IMR-90 (cell line): Measurements from ENCODE around the gene SENP7. TPM values are rescaled to one million over a fixed set of nuclear protein-coding genes. Genes with fewer than 3 reads are reported as not detected.

Experiments used
- ATAC-seq: fragments of 200-7000 bp; cut with Tn5 transposase; 2 replicates; pipeline ENCODE4 v1.9.1; 2020; ENCODE audit warnings: low read depth, mild to moderate bottlenecking, moderate library complexity
- BruUV-seq: library from RNA; stranded (reverse); fragments of 400-500 nt; replicated peaks from 2 replicates; lab custom pipeline; 2021; lab: Mats Ljungman, UMichigan
- CTCF ChIA-PET: fragments of 300-600 bp; formaldehyde crosslinking; extraction: SDS; loops from one replicate; lab custom pipeline; 2021; ENCODE audit warnings: antibody characterized with exemption; lab: Yijun Ruan, JAX
- POLR2A ChIA-PET: fragments of 300-600 bp; sonication (Branson Sonifier 250); formaldehyde crosslinking; loops from one replicate; lab custom pipeline; 2022; ENCODE audit warnings: antibody characterized with exemption; ENCODE audit not compliant: unreplicated experiment; lab: Charles Lee
- DNase-seq: peaks from one replicate; pipeline ENCODE4 v3.0.0; 2013
- H2AFZ ChIP-seq: replicated peaks from 2 replicates; pipeline ENCODE3; 2013; ENCODE audit warnings: low read length, mild to moderate bottlenecking; ENCODE audit not compliant: poor library complexity
- H2AK5ac ChIP-seq: 2 replicates; pipeline ENCODE4 v1.6.1; 2013; ENCODE audit warnings: low read depth, low read length, inconsistent platforms
- H2AK9ac ChIP-seq: replicated peaks from 2 replicates; pipeline ENCODE3; 2013; ENCODE audit warnings: mild to moderate bottlenecking, low read depth, low read length, moderate library complexity; ENCODE audit not compliant: poor library complexity
- H2BK120ac ChIP-seq: 2 replicates; pipeline ENCODE4 v1.6.1; 2013; ENCODE audit warnings: low read depth, low read length, inconsistent platforms
- H2BK15ac ChIP-seq: 3 replicates; pipeline ENCODE4 v1.6.1; 2013; ENCODE audit warnings: low read depth, low read length, inconsistent platforms
- H2BK20ac ChIP-seq: 2 replicates; pipeline ENCODE4 v1.6.1; 2013; ENCODE audit warnings: low read depth, mild to moderate bottlenecking, inconsistent platforms, low read length, moderate library complexity
- H2BK5ac ChIP-seq: 2 replicates; pipeline ENCODE4 v1.6.1; 2013; ENCODE audit warnings: mild to moderate bottlenecking, low read depth, low read length, inconsistent platforms; ENCODE audit not compliant: poor library complexity, severe bottlenecking
- H3K14ac ChIP-seq: replicated peaks from 2 replicates; pipeline ENCODE4 v1.6.1; 2013; ENCODE audit warnings: low read depth, low read length, inconsistent platforms
- H3K18ac ChIP-seq: 2 replicates; pipeline ENCODE4 v1.6.1; 2013; ENCODE audit warnings: low read depth, low read length, control low read depth
- H3K23ac ChIP-seq: 2 replicates; pipeline ENCODE4 v1.6.1; 2013; ENCODE audit warnings: low read depth, low read length, inconsistent platforms
- H3K27ac ChIP-seq: 2 replicates; pipeline ENCODE4 v1.5.1; 2013; ENCODE audit warnings: mild to moderate bottlenecking, control low read depth, low read length; ENCODE audit not compliant: insufficient read depth
- H3K27me3 ChIP-seq: 2 replicates; pipeline ENCODE4 v1.6.1; 2013; ENCODE audit warnings: low read length; ENCODE audit not compliant: control insufficient read depth, insufficient read depth
- H3K36me3 ChIP-seq: 2 replicates; pipeline ENCODE4 v1.6.1; 2013; ENCODE audit warnings: low read length, mixed read lengths; ENCODE audit not compliant: control insufficient read depth, insufficient read depth
- H3K4ac ChIP-seq: 2 replicates; pipeline ENCODE4 v1.6.1; 2013; ENCODE audit warnings: low read depth, low read length, inconsistent platforms
- H3K4me1 ChIP-seq: 2 replicates; pipeline ENCODE4 v1.6.1; 2013; ENCODE audit warnings: low read length, mixed read lengths; ENCODE audit not compliant: control insufficient read depth, insufficient read depth
- H3K4me2 ChIP-seq: 2 replicates; pipeline ENCODE4 v1.6.1; 2013; ENCODE audit warnings: low read depth, mild to moderate bottlenecking, control low read depth, low read length, moderate library complexity
- H3K4me3 ChIP-seq: 2 replicates; pipeline ENCODE4 v1.5.1; 2013; ENCODE audit warnings: low read depth, mild to moderate bottlenecking, control low read depth, low read length, moderate library complexity; ENCODE audit not compliant: insufficient read depth
- H3K56ac ChIP-seq: 2 replicates; pipeline ENCODE4 v1.6.1; 2013; ENCODE audit warnings: low read length, inconsistent platforms; ENCODE audit not compliant: insufficient read depth; ENCODE audit errors: extremely low read depth
- H3K79me1 ChIP-seq, 2 experiments: 2 replicates each; pipeline ENCODE4 v1.6.1; 2013; ENCODE audit warnings: low read length in 2 of 2, inconsistent platforms in 1 of 2, low read depth in 1 of 2
- H3K9ac ChIP-seq: 2 replicates; pipeline ENCODE4 v1.6.1; 2013; ENCODE audit warnings: low read depth, low read length, control low read depth
- H3K9me1 ChIP-seq: 2 replicates; pipeline ENCODE4 v1.6.1; 2013; ENCODE audit warnings: low read length, inconsistent platforms; ENCODE audit not compliant: insufficient read depth
- H3K9me3 ChIP-seq: 2 replicates; pipeline ENCODE4 v1.6.1; 2013; ENCODE audit warnings: low read length; ENCODE audit not compliant: control insufficient read depth, insufficient read depth
- H4K20me1 ChIP-seq: 2 replicates; pipeline ENCODE4 v1.6.1; 2013; ENCODE audit warnings: low read length, inconsistent platforms; ENCODE audit not compliant: insufficient read depth
- H4K5ac ChIP-seq: 2 replicates; pipeline ENCODE4 v1.6.1; 2013; ENCODE audit warnings: mild to moderate bottlenecking, low read depth, low read length, control low read depth
- H4K8ac ChIP-seq, 2 experiments: 2 replicates each; pipeline ENCODE4 v1.6.1; 2013; ENCODE audit warnings: low read depth in 2 of 2, low read length in 2 of 2, control low read depth in 1 of 2, inconsistent platforms in 1 of 2
- H4K91ac ChIP-seq: 2 replicates; pipeline ENCODE4 v1.6.1; 2013; ENCODE audit warnings: low read depth, low read length, inconsistent platforms; ENCODE audit not compliant: insufficient read depth
- BHLHE40 ChIP-seq: fragments of 150-350 bp; IDR thresholded peaks from 2 replicates; pipeline ENCODE4 v1.6.1; 2016; ENCODE audit warnings: mild to moderate bottlenecking, low read depth, low read length
- CEBPB ChIP-seq: IDR thresholded peaks from 2 replicates; pipeline ENCODE4 v1.6.1; 2012; ENCODE audit warnings: low read depth, low read length, improper control_type of control experiment
- CHD1 ChIP-seq: IDR thresholded peaks from 2 replicates; pipeline ENCODE4 v1.6.1; 2012; ENCODE audit warnings: low read depth, low read length, improper control_type of control experiment
- FOS ChIP-seq: fragments of 150-350 bp; IDR thresholded peaks from 2 replicates; pipeline ENCODE4 v1.6.1; 2016; ENCODE audit warnings: low read depth, low read length
- MAFK ChIP-seq: IDR thresholded peaks from 2 replicates; pipeline ENCODE4 v1.6.1; 2012; ENCODE audit warnings: low read depth, low read length, improper control_type of control experiment
- MAZ ChIP-seq: IDR thresholded peaks from 2 replicates; pipeline ENCODE4 v1.6.1; 2012; ENCODE audit warnings: low read depth, mild to moderate bottlenecking, low read length, improper control_type of control experiment, moderate library complexity, borderline replicate concordance
- MXI1 ChIP-seq: IDR thresholded peaks from 2 replicates; pipeline ENCODE4 v1.6.1; 2012; ENCODE audit warnings: low read depth, mild to moderate bottlenecking, low read length, moderate library complexity, borderline replicate concordance
- NFE2L2 ChIP-seq: fragments of 150-350 bp; IDR thresholded peaks from 2 replicates; pipeline ENCODE4 v1.6.1; 2016; ENCODE audit warnings: low read depth, mild to moderate bottlenecking, low read length
- POLR2A ChIP-seq: IDR thresholded peaks from 2 replicates; pipeline ENCODE4 v1.6.1; 2012; ENCODE audit warnings: mild to moderate bottlenecking, low read depth, low read length
- RAD21 ChIP-seq: IDR thresholded peaks from 2 replicates; pipeline ENCODE4 v1.6.1; 2012; ENCODE audit warnings: low read length, improper control_type of control experiment
- RCOR1 ChIP-seq: IDR thresholded peaks from 2 replicates; pipeline ENCODE4 v1.6.1; 2012; ENCODE audit warnings: mild to moderate bottlenecking, low read length, improper control_type of control experiment; ENCODE audit not compliant: insufficient replicate concordance
- RFX5 ChIP-seq: IDR thresholded peaks from 2 replicates; pipeline ENCODE4 v1.8.0; 2012; ENCODE audit warnings: low read depth, mild to moderate bottlenecking, low read length, moderate library complexity
- SMC3 ChIP-seq: fragments of 150-350 bp; IDR thresholded peaks from 2 replicates; pipeline ENCODE4 v1.6.1; 2016; ENCODE audit warnings: low read depth, mild to moderate bottlenecking, antibody characterized with exemption, low read length, moderate library complexity
- WGBS, 2 experiments: methylation state at CpG; one replicate each; pipeline versions ENCODE4 v1.1.5 to v1.1.7; 2013; ENCODE audit warnings: missing lambda C conversion rate in 2 of 2; ENCODE audit not compliant: insufficient read length in 1 of 2; ENCODE audit errors: extremely low coverage in 2 of 2; 5-methylcytosine and 5-hydroxymethylcytosine counted together
- dilution Hi-C: fragments of 300-500 bp; cut with HindIII; formaldehyde crosslinking; loops from one replicate; pipeline ENCODE4 v1.14.3; 2018; ENCODE audit warnings: low sequenced_read_pairs; ENCODE audit not compliant: unreplicated experiment
- in situ Hi-C: fragments of 300-500 bp; cut with MboI; formaldehyde crosslinking; loops from 3 replicates; pipeline ENCODE4 v1.14.3; 2019; ENCODE audit warnings: low sequenced_read_pairs, inconsistent platforms, mixed read lengths
- intact Hi-C: fragments of 100-400 bp; cut with micrococcal nuclease; formaldehyde crosslinking; loops from 2 replicates; pipeline ENCODE4 v1.10.0; 2022
- polyA plus RNA-seq, 3 experiments: library from polyadenylated mRNA; depleted of rRNA; stranded (reverse); fragments of >200 nt; gene quantifications; 2 replicates each; pipeline ENCODE4 v1.2.3, GENCODE V29; 2012; ENCODE audit warnings: low replicate concordance in 1 of 3
- total RNA-seq: library from RNA; depleted of rRNA; stranded (reverse); fragments of >200 nt; gene quantifications from 2 replicates; pipeline ENCODE4 v1.2.3, GENCODE V29; 2012
- TF ChIP-seq, protein P1 (sequence below): fragments of 150-350 bp; IDR thresholded peaks from 2 replicates; pipeline ENCODE4 v1.6.1; 2016; ENCODE audit warnings: low read depth, mild to moderate bottlenecking, low read length, moderate library complexity, borderline replicate concordance
- TF ChIP-seq, protein P2 (sequence below): fragments of 150-350 bp; IDR thresholded peaks from 2 replicates; pipeline ENCODE4 v1.6.1; 2017; ENCODE audit warnings: mild to moderate bottlenecking, antibody characterized with exemption, low read length, low read depth
- TF ChIP-seq, protein P3 (sequence below): conservative IDR thresholded peaks from 2 replicates; pipeline ENCODE4 v1.5.1; 2012; ENCODE audit warnings: mild to moderate bottlenecking, low read depth, low read length, improper control_type of control experiment

SENP7 gene
- total and polyA plus RNA-seq, 2 of the 4 experiments (the other 2 are of a cell fraction), result 5.5 to 8.4 TPM

- dilution Hi-C loops, result no loop called here
- H3K27me3 ChIP-seq, result peaks cover 9% of the 10 kb centered on the region
- no peak overlapping the region for H3K9ac ChIP-seq
These were observed 5.4 kb upstream of the SENP7 start for GRCh38 chr3:101518421-101518871.

More at GRCh38 chr3:101518421-101518871, 5.4 kb upstream of the SENP7 start:
- Histone ChIP-seq H2BK20ac (no peak overlapping the region), H2AK5ac (no peak overlapping the region), H3K27ac (no peak overlapping the region), H3K9me3 (no peaks in the 10 kb centered on the region), H2AK9ac (no peak overlapping the region), H4K8ac (no peak overlapping the region), H4K91ac (no peak overlapping the region), H3K79me1 (no peaks in the 10 kb centered on the region; a peak in 1 of 4 replicates), H2AFZ (no peak overlapping the region), H3K4ac (no peak overlapping the region), H2BK15ac (no peak overlapping the region), H4K5ac (no peak overlapping the region), H3K4me1 (no peaks in the 10 kb centered on the region), H4K20me1 (no peaks in the 10 kb centered on the region), H3K4me2 (no peak overlapping the region), H3K9me1 (no peaks in the 10 kb centered on the region), H2BK5ac (no peak overlapping the region), H3K36me3 (no peaks in the 10 kb centered on the region), H3K56ac (no peak overlapping the region), H3K18ac (no peak overlapping the region), H3K23ac (no peak overlapping the region), H3K14ac (no peak overlapping the region), H2BK120ac (no peak overlapping the region), H3K4me3 (no peak overlapping the region)
- WGBS, 2 experiments, result 79% methylated on average over 1 of the region's 3 CpGs; no CpG with 5 or more reads in 1 of the 2 experiments
- in situ Hi-C loops (no loop called here), intact Hi-C loops (no loop called here)
- no peak for ATAC-seq
- BruUV-seq, result no TSS peak
- POLR2A ChIA-PET, result interaction anchor here (0.6 kb wide), 1 partner anchor 9 kb away, joined by 3 read pairs; no protein-coding TSS in a partner anchor
- DNase-seq, result peak; percentile 32
- CTCF ChIA-PET, result no interaction called here
- TF ChIP-seq FOS, result no peak
- no peak for TF ChIP-seq CEBPB
- TF ChIP-seq, protein P1, sequence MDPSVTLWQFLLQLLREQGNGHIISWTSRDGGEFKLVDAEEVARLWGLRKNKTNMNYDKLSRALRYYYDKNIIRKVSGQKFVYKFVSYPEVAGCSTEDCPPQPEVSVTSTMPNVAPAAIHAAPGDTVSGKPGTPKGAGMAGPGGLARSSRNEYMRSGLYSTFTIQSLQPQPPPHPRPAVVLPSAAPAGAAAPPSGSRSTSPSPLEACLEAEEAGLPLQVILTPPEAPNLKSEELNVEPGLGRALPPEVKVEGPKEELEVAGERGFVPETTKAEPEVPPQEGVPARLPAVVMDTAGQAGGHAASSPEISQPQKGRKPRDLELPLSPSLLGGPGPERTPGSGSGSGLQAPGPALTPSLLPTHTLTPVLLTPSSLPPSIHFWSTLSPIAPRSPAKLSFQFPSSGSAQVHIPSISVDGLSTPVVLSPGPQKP, result no peak
- TF ChIP-seq, protein P2, sequence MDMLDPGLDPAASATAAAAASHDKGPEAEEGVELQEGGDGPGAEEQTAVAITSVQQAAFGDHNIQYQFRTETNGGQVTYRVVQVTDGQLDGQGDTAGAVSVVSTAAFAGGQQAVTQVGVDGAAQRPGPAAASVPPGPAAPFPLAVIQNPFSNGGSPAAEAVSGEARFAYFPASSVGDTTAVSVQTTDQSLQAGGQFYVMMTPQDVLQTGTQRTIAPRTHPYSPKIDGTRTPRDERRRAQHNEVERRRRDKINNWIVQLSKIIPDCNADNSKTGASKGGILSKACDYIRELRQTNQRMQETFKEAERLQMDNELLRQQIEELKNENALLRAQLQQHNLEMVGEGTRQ, result no peak
- no peak for TF ChIP-seq RFX5
- no peak for TF ChIP-seq MAZ
- no peak for TF ChIP-seq CHD1
- TF ChIP-seq MAFK, result no peak
- TF ChIP-seq, protein P3, sequence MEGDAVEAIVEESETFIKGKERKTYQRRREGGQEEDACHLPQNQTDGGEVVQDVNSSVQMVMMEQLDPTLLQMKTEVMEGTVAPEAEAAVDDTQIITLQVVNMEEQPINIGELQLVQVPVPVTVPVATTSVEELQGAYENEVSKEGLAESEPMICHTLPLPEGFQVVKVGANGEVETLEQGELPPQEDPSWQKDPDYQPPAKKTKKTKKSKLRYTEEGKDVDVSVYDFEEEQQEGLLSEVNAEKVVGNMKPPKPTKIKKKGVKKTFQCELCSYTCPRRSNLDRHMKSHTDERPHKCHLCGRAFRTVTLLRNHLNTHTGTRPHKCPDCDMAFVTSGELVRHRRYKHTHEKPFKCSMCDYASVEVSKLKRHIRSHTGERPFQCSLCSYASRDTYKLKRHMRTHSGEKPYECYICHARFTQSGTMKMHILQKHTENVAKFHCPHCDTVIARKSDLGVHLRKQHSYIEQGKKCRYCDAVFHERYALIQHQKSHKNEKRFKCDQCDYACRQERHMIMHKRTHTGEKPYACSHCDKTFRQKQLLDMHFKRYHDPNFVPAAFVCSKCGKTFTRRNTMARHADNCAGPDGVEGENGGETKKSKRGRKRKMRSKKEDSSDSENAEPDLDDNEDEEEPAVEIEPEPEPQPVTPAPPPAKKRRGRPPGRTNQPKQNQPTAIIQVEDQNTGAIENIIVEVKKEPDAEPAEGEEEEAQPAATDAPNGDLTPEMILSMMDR, result no peak
- TF ChIP-seq MXI1, result no peak
- TF ChIP-seq NFE2L2, result no peak
- no peak for TF ChIP-seq SMC3
- TF ChIP-seq RCOR1, result no peak
- no peak for TF ChIP-seq RAD21
- TF ChIP-seq BHLHE40, result no peak
- no peak for TF ChIP-seq POLR2A
